ENCODE data around the gene VPREB3.

VPREB3 gene

DNA sequence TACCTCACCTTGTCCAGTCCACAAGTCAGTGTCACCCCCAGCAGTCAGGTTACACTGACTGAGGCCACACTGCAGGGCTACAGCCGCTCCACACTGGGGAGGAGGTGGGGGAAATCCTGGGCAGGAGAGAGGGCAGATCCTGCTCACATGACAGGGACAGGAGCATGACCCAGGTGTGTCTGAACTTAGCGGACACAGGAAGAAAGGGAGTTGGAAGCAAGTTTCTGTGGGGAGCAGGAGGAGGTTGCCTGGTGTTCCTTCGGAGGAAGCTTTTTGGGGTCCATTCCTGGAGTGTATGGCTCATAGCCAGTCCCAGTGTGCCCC is 24.3 kb upstream of the VPREB3 start:
- Histone ChIP-seq H3K9me2 (replicated peaks; ENCODE audit: insufficient read depth, low read length) (no peaks in the 10 kb centered on the region), H3K9me3 (replicated peaks; ENCODE audit: insufficient read depth, low read length) (no peaks in the 10 kb centered on the region), H3K79me2 (ENCODE audit: low read length) (no peaks in the 10 kb centered on the region), H3K27ac (ENCODE audit: low read length) (no peak overlapping the region), H3K9ac (ENCODE audit: low read length) (no peak overlapping the region), H3K36me3 (replicated peaks; ENCODE audit: insufficient read depth, low read length) (no peaks in the 10 kb centered on the region), H3F3A (ENCODE audit: insufficient read depth, low read length) (no peaks in the 10 kb centered on the region), H4K20me1 (ENCODE audit: insufficient read depth, low read length) (no peaks in the 10 kb centered on the region), H2AFZ (ENCODE audit: low read length) (no peak overlapping the region), H3K4me3 (ENCODE audit: low read length) (no peak overlapping the region), H3K4me1 (ENCODE audit: low read length) (0 out of 2 replicates have a peak, but pooled peaks cover under 1% of the 10 kb centered on the region), H3K27me3 (replicated peaks; ENCODE audit: insufficient read depth, low read length) (no peaks in the 10 kb centered on the region), H3K4me2 (ENCODE audit: low read depth, low read length) (no peak overlapping the region)
- TF ChIP-seq EZH2 (optimal IDR thresholded peaks at IDR 0.05; ENCODE audit: low read depth, low read length) (no peak), EZH2phosphoT487 (IDR thresholded peaks at IDR 0.05; ENCODE audit: low read length) (no peak)
- TF ChIP-seq, protein P1, sequence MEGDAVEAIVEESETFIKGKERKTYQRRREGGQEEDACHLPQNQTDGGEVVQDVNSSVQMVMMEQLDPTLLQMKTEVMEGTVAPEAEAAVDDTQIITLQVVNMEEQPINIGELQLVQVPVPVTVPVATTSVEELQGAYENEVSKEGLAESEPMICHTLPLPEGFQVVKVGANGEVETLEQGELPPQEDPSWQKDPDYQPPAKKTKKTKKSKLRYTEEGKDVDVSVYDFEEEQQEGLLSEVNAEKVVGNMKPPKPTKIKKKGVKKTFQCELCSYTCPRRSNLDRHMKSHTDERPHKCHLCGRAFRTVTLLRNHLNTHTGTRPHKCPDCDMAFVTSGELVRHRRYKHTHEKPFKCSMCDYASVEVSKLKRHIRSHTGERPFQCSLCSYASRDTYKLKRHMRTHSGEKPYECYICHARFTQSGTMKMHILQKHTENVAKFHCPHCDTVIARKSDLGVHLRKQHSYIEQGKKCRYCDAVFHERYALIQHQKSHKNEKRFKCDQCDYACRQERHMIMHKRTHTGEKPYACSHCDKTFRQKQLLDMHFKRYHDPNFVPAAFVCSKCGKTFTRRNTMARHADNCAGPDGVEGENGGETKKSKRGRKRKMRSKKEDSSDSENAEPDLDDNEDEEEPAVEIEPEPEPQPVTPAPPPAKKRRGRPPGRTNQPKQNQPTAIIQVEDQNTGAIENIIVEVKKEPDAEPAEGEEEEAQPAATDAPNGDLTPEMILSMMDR (IDR thresholded peaks at IDR 0.05; ENCODE audit: low read length) = no peak
- DNase-seq = no peak

DNA sequence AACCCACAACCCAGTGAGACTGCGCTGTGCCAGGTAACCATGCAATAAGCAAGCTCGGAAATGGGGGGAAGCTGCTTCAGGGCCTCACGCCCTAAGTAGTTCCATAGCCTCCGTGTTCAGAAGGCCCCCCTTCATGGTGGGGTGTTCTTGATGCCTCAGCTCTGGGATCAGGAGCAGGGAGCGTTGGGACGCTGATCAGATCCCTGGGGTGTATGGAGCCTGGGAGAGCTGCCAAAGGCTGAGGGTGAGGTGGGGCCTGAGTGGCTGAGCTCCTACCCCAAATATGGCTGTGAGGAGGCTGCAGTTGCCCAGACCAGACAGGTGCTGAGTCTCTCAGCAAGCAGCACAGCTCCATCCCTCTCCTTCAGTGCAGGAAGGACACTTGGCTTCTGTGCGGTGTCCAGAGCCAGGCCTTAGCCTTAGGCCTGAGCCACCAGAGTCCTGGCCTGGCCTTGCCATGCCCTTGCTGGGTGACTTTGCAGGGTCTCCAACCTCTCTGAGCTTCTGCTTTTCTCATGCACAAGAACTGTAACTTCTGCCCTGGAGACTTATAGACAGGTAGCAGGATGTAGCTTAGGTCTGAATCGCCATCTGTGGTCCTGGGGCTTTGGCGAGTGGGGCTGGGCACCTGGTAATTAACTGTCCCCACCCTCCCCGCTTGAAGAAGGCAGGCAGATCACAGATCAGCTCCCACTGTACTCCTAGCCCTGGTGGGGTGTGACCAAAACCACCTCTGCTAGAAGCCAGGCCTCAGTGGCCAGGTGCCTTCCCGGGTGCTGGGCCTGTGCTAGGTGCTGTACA is 23.8 kb upstream of the VPREB3 start:
- H3K9me2 ChIP-seq (replicated peaks; ENCODE audit: insufficient read depth, low read length) = no peaks in the 10 kb centered on the region
- H3K4me3 ChIP-seq (ENCODE audit: low read length) = no peak overlapping the region
- peaks cover 4% of the 10 kb centered on the region; the same call in 1 of the 2 replicates for H3F3A ChIP-seq (ENCODE audit: insufficient read depth, low read length)
- H3K9me3 ChIP-seq (replicated peaks; ENCODE audit: insufficient read depth, low read length) = no peaks in the 10 kb centered on the region
- no peak overlapping the region for H3K4me2 ChIP-seq (ENCODE audit: low read depth, low read length)
- no peak overlapping the region for H3K9ac ChIP-seq (ENCODE audit: low read length)
- no peak overlapping the region for H3K27ac ChIP-seq (ENCODE audit: low read length)
- TF ChIP-seq EZH2 (optimal IDR thresholded peaks at IDR 0.05; ENCODE audit: low read depth, low read length) = no peak
- TF ChIP-seq, protein P1 (IDR thresholded peaks at IDR 0.05; ENCODE audit: low read length) = no peak
- TF ChIP-seq EZH2phosphoT487 (IDR thresholded peaks at IDR 0.05; ENCODE audit: low read length) = no peak
- DNase-seq = no peak
- peaks cover 7% of the 10 kb centered on the region for H3K4me1 ChIP-seq (ENCODE audit: low read length)
- H3K27me3 ChIP-seq (replicated peaks; ENCODE audit: insufficient read depth, low read length) = no peaks in the 10 kb centered on the region
- no peaks in the 10 kb centered on the region for H3K79me2 ChIP-seq (ENCODE audit: low read length)
- no peaks in the 10 kb centered on the region for H3K36me3 ChIP-seq (replicated peaks; ENCODE audit: insufficient read depth, low read length)
- no peak overlapping the region for H2AFZ ChIP-seq (ENCODE audit: low read length)
- no peaks in the 10 kb centered on the region for H4K20me1 ChIP-seq (ENCODE audit: insufficient read depth, low read length)

DNA sequence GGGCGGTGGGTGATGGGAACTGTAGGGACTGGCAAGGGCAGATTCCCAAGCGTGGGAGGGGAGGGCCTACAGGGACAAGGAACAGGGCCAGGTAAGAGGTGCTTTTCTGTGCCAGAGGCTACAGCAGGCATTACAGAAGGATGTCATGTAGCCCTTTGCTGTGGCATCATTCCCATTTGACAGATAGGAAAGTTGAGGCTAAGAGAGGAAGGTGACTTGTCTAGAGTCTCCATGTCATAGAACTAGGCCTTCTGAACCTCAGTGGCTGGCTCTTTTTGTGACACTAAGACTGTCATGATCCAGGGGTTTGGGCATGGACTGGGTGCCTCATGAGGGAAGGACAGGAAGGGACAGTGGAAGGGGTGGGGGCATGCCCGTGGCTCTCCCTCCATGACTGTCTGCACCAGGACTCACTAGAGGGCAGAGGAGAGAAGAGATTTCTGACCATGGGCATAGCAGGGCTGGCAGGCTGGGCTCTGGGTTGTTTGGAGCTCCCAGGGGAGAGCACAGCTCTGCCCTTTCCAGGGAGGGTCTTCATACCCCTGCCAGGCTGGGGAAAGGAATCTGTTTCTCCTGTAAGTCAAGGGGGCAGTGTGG is 21.7 kb upstream of the VPREB3 start:
- no peak overlapping the region for H3K9ac ChIP-seq (ENCODE audit: low read length)
- no peaks in the 10 kb centered on the region for H4K20me1 ChIP-seq (ENCODE audit: insufficient read depth, low read length)
- no peak overlapping the region for H3K4me2 ChIP-seq (ENCODE audit: low read depth, low read length)
- H3K36me3 ChIP-seq (replicated peaks; ENCODE audit: insufficient read depth, low read length) = no peaks in the 10 kb centered on the region
- no peaks in the 10 kb centered on the region for H3K9me2 ChIP-seq (replicated peaks; ENCODE audit: insufficient read depth, low read length)
- no peak overlapping the region for H3K27ac ChIP-seq (ENCODE audit: low read length)
- no peaks in the 10 kb centered on the region for H3K79me2 ChIP-seq (ENCODE audit: low read length)
- no peaks in the 10 kb centered on the region for H3K9me3 ChIP-seq (replicated peaks; ENCODE audit: insufficient read depth, low read length)
- no peak overlapping the region for H2AFZ ChIP-seq (ENCODE audit: low read length)
- H3K27me3 ChIP-seq (replicated peaks; ENCODE audit: insufficient read depth, low read length) = no peaks in the 10 kb centered on the region
- no peak overlapping the region for H3K4me3 ChIP-seq (ENCODE audit: low read length)
- DNase-seq = no peak
- peaks cover 14% of the 10 kb centered on the region for H3K4me1 ChIP-seq (ENCODE audit: low read length)
- TF ChIP-seq, protein P1 (IDR thresholded peaks at IDR 0.05; ENCODE audit: low read length) = 0 out of 2 replicates have a peak, but pooled peaks have one; percentile 5
- no peak for TF ChIP-seq EZH2 (optimal IDR thresholded peaks at IDR 0.05; ENCODE audit: low read depth, low read length)
- H3F3A ChIP-seq (ENCODE audit: insufficient read depth, low read length) = peaks cover 10% of the 10 kb centered on the region
